HG03442 (cell line): ENCODE data around the gene ZDHHC14.

Experiments
- ATAC-seq: cut with Tn5 transposase; IDR thresholded peaks from one replicate; pipeline ENCODE4 v1.9.1; 2021; ENCODE audit warnings: mild to moderate bottlenecking, moderate library complexity; ENCODE audit not compliant: unreplicated experiment

Gene ZDHHC14

DNA sequence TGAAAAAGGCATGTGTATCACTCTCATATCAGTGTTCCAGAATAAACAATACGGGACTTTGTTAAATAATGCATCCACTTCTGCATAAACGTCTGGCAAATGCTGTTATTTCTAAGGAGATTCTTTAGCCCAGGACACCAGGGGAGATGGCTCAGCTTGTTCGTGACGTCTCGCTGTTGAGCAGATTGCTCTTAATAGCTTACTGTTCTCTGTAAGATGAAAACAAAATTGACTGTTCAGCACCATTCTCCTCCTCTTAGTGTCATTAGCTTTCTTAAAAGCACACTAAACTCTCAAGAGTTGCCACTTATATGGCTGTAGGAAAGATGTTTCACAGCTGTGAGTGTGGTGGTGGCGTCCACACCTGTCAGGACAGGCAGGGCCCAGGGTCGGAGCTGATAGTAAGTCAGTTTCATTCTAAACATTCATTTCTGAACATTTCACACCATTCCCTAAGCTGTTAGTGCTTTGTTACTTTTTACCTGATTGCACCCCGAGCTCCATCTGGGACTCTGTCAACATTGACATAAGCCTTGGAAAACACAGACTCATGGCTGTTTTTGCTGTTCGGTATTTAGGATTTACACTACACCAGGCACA lies 132.1 kb downstream of the ZDHHC14 start:
- ATAC-seq, result no peak

DNA sequence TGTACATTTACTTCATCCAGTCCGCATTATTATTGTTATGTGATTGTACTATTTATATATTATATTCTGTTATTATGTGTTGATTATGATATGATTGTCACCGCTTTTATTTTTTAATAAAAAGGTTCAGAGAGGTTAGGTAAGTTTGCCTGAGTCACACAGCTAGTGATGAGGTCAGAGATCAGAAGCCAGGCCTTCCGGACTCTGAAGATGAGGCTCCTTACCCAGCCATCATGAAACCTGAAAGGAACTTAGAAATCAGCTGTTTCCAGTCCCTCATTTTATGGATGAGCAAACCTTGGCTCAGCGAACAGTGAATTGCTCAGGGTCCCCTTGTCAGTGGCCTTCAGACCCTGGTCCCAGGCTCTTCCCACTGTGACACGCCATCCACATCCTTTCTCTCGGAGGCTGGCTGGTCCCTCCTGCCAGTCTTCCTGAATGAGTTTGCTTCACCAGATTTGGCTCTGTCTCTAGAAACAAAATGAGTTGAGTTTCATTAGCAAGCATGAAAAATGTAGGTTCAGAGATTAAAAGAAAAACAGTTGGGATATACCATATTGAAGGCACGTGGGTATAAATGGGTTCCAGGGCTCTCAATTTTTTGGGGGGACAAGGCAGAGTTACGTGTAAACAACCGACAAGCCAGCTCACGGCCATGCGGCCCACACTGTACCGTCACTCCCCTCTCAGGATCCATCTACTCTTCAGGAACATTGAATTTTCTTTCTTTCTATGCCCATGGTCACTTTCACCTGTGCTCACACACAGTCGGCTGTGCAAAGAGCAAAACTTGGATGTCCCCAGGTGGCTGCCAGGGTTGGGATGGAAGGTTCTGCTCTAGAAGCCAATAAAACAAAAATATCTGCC lies 132.9 kb downstream of the ZDHHC14 start:
- ATAC-seq, result no peak

DNA sequence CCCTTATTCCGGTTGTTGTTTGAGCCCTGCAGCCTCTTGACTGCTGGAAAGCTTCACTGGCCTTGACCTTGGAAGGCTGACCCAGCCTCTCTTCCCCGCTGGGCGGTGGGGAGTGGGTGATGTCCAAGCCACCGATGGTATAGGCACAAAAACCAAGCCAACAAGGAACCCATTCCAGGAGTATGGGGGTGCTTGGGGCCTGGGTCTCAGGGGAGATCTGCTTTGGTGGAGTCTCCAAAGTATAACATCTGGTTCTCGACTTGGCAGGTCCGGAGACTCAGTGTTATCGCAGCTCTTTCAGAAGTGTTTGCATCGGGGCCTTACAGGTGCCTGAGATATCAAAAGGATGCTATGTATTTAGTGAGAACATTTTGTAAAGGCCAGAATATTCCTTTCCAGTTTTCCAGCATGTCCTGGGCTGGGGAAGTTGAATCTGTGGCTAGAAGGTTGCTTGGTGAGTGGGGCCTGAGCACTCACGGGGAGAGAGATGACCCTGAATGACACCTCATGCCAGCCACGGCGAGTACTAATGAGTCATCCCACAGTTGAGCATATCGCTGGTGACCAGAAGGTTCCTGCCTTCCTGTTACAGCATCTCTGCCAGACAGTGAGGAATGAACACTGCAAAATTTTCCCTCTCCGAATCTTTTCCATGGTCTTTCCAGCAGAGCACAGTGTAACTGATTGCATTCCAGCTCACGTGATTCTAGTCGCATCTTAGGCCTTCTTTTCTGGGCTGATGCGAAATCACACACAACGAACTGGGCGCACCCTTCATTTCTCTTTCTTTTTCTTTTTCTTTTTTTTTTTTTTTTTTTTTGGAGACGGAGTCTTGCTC lies 133.9 kb downstream of the ZDHHC14 start:
- no peak for ATAC-seq

DNA sequence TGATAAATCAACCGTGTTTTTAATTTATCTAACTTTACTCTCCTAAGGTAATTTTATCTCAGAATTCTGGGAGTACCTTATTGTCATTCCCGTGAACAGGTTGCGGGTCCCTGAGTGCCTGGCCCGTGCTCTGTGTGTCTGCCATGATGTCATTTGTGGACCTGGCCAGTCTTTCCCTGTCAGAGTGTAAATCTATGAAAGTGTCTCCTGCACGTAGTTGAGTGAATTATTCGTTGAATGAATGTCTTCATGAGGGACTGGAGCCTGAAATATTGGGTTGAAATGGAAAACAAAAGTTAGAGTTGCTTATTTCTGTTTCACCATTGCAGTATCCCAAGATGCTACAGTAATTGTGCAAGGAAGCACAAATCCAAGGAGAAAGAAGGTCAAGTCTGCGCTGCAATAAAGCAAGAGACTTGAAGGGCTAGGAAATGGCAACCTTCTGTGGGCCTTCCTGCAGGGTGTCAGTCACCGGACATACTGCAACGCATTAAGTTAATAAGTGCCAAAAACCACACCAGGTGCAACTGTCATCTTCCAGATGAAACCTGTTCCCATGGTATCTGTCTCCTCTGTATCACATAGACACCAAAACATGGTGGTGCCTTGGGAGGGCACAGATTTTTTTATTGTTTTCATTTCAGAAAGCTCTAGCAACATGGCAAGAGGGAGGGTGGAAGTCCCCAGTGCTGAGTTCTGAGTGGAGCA lies 135.5 kb downstream of the ZDHHC14 start:
- ATAC-seq, result no peak

DNA sequence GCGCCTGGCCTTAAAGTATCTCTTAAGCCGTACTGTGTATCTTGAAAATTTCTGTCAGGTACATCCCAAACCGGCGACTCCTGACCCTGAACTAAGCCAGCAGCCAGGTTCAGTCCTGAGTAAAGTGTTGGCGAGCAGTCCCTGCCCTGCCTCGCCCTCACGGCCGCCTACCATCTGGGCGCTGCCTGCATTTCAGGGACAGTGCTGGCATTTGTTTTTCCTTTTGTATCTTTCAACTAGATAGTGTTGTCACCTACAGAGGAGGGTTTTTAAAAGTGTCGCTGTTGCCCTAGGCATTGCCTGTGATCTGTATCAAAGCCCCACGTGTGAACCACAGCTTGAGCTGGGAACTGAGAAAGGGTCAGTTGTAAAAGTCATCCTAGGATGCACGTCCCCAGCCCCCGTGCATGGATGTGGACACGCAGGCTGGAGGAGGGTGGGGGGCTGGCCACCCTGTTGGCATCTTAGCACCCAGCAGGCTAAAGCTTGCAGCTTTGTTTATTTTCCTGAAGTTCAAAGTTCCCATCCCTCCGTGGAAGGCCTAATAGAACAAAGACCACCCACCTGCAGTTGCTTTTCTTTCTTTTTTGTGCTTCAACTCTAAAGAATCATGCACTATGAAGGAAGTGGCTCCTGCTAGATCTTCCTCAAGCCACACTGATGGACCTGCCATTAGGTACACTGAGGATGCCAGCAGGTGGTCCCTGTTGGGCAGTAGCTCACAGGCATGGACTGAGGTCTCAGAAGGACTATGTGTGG lies 136.8 kb downstream of the ZDHHC14 start:
- no peak for ATAC-seq

DNA sequence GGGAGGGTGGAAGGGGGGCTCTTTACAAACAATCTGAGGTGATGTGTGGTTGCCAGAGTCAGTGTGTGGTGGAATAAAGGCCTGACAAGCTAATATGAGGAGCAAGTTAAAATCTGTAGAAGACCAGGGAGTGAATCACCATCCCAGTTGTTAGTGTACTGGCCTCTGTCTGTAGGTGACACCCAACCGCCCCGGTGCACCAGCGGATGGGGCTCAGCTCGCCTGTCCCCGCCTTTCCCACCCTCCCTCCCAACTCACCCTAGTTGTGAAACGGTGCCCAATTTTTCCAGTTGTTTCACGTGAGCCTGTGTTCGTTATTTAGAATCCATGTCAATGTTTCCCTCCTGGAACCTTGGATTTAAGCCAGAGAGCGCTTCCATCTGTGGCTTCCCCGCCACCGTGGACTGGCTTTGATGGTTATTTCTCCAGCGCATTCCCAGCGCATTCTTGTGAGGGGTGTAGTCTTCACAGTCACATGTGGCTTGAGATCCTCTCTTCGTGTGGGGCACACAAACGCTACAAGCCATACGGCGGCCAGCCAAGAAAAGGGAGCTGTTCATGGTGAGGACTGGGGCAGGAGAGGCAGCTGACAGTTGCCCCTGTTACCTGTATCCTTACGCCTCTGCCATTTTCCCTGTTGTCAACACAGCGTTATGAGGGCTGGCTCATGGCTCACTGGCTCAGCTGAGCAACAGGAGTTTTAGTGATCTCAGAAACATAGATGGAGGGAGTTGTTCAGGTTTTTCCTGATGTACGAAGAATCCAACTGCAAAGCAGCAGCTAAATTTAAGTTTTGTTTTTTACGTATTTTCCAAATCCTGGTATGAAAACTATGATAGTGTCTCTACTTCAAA lies 137.6 kb downstream of the ZDHHC14 start:
- no peak for ATAC-seq

DNA sequence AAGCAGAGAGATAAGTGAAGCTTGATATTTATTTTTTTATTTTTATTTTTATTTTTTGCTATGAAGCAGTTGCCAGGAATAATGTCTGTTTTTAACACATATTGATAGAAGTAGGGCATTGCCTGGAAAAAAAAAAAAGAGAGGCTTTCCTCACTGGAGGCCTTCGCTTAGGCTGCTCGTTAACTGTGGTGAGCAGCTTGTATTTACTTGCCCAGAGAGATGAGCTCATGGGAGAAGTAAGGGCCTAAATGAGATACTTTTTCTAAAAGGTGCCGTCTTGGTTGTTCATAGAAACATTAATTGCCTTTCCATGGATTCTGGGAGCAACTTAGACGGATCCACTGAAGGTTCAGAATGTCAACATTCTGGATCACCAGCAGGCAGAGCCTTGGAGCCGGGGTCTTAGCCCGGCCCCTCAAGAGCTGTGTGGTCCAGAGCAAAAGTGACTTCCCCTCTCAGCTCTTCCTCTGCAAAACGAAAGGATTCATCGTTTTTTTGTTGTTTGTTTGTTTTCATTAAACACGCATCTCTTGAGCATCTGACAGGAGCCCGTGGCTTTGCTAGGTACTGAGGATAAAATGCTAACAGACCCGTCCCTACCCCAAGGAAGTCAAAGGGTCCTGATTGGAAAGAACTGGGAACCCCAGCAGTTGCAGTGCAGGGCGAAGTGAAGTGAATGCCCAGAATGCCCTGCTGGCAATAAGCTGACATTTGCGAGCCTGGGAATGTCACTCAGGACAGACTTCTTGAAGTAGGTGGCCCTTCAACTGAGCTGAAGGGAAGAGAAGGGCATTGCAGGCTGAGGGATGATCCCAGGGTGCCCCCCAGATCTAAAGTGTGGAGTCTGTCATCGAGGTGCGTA lies 138.5 kb downstream of the ZDHHC14 start:
- no peak for ATAC-seq

DNA sequence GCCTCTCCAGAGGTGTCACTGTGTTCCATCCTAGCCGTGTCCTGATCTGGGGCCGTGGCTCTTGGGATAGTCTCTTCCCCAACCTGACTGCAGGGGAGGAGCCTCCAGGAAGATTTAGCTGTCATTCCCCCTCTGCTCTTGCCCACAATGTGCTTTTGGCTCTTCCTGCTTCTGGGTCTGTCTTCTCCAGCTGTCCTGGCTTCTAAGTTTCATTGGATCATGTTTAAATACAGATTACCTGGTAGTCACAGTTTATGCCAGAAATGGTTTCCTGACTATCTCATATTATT lies 139.1 kb downstream of the ZDHHC14 start:
- no peak for ATAC-seq

DNA sequence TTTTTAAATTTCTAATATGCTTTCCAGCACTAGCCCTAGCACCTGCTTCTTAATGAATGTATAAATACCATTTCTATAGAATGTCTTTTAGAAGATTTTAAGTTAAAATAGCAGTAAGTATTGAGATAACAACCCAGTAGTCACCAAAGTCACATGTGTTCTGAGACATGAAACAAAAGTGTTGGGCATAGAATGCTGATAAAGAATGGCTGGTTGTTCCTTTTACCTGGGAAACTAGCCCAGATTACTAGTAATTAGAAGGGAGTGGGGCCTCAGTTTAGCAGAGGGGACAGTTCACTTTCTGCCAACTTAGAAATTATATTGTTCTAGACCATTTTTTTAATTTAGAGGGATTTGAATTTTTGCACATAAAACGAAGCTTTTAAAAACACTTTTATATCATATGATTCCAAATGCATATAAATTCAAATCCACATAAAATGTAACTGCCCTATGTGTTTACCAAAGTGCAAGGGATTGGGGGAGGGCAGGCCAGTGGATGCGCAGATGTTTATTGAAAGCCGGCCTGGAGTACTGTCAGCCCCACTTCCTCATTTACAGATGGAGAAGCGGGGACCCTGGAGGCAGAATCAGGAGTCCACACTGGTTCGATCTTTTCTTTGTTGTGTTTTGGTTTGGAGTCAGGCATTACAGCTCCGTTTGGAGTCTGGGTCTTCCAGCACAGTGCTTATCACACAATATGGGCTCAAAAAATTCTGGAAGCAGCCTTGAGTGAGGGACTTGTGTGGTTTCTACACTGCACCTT lies 139.8 kb downstream of the ZDHHC14 start:
- no peak for ATAC-seq

DNA sequence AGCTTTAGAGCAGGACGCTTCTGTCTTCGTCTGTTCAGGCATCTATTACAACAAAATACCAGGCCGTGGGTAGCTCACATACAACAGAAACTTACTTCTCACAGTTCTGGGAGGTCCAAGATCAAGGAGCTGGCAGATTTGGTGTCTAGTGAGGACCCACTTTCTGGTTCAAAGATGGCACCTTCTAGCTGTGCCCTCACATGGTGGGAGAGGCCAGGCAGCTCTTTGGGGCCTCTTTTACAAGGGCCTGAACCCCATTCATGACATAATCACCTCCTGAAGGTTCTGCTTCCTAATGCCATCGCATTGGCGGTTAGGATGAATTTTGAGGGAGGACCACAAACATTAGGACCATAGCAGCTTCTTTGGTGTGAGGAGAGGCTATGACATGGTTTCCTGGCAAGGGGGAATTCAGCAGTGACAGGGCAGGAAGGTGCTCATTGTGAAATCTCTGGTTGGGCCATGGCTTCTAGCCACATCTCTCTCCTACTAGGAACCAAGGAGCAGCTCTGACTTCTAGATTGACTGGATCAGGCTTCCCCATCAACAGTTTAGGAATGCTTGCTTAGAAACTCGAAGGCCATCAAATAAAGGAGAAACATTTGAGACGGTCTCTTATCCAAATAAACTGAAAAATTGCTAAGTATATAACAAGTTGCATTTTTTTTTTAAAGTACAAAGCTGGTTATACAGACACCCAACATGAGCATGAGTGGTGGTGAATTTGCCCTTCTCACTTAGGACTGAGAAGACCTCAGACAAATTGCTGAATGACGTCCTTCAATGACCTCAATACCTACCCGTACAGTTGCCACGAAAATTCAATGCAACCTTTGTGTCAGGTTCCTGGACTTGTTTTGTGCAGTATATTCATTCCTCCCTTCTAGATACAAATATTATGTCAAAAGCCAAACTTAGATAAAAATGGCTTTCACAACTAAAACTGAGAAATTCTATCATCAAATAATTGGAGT lies 140.7 kb downstream of the ZDHHC14 start:
- no peak for ATAC-seq

DNA sequence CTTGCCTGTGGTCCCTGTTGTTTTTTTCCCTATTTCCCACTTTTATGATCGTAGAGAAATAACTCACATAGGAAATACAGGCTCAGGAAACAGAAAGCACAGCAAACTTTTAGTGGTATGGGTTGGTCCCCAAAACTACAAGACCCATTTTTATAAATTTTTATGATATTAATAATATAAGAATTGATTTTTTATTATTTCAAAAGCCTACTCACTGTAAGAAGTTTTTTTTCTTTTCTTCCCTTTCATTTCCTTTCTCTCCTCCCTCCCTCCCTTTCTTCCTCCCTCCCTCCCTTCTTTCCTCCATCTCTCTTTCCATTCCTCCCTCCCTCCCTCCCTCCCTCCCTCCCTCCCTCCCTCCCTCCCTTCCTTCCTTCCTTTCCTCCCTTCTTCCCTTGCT lies 141.5 kb downstream of the ZDHHC14 start:
- ATAC-seq, result no peak

DNA sequence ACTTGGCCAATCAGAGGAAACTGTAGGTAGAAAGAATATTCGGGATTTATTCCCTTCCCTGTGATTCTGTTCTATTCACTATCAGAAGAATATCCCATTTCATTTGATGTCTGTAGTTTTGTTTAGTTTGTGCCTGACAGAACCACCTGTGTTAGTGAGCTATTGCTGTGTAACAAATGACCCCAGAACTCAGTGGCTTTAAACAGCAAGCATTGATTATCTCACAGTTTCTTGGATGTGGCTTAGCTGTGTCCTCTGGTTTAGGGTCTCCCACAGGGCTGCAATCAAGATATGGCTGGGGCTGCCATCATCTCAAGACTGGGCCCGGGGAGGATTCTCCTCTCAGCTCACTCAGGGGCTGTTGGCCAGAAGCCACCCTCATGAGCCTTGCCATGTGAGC lies 143.7 kb downstream of the ZDHHC14 start:
- ATAC-seq, result no peak

DNA sequence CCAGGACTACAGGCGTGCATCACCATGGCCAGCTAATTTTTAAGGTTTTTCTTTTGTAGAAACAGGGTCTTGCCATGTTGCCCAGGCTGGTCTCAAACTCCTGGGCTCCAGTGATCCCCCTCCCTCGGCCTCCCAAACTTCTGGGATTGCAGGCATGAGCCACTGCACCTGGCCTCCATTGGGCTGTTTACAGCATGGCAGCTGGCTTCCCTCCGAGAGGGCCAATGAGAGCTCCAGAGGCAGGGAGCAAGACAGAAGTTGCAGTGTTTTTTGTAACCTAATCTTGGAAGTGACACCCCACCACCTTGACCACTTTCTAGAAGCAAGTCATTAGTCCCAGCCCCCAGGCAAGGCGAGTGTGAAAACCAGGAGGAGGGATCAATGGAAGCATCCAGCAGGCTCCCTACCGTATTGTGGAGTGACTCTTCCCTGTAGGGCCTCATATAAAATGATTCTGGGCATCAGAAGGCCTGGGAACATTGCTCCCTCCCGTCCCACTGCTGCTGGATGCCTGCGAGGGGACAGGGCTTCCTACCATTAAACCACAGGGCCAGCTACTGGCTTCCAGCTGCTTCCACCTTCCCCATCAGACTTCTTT lies 144.4 kb downstream of the ZDHHC14 start:
- ATAC-seq, result no peak

DNA sequence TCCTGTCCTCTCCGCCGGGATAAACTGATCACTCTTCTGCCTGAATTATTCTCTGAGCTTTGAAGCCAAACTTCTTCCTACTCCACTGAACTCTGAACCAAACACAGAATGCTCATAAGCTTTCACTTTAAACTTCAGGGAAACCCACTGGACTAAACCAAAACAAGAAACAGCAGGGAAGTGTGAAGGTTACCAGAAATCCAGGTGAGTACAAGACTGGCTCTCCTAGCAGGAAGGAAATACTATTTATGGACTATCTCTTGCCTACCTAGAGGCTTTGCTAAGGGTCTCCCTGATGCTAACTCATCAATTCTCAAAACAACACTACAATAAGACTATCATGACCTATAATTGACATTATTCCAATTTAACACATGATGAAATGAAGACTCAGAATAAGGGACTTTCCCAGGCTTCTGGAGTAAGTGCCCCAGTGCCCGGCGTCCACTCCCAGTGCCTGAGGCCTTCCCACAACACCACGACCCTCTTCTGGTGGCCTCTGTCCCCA lies 145.0 kb downstream of the ZDHHC14 start:
- ATAC-seq, result no peak

DNA sequence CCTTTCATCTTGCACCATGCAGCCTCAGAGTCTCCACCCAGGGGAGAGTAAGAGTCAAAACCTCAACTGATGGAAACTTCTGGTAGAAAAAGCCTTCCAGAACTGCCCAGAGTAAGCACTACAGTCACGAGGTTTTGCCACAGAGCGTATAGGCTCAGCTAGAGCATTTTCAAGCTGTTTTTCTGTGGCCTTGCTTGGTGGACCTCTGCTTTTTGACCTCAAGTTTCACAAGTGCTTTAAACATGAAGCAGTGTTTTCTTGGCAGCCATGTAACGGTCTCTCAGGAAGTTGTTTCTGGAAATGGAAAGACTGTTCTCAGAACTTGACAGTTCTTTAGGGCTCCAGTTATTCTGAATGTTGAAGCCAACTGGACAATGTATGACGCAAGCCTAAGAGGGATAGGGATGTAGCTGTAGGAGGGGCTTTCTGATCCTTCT lies 146.5 kb downstream of the ZDHHC14 start:
- ATAC-seq, result peak; percentile 80
